Gastroesophageal sphincter (tissue), 4 donors: ENCODE results near the gene CLDN20. TPM values are rescaled to one million over a fixed set of nuclear protein-coding genes. Genes with fewer than 3 reads are reported as not detected.
"Not testable (repeated sequence)": the region's sequence is repeated elsewhere in the genome, so short reads cannot be mapped to it uniquely, and the experiment has no call there.

Experiments
- ATAC-seq: fragments of 150-250 bp; one replicate; pipeline ENCODE4 v1.9.1; 2016; ENCODE audit warnings: mild to moderate bottlenecking, moderate library complexity
- H3K27ac ChIP-seq, 4 donors: fragments of 200-600 bp; sonication (generic) in 3 of 4; 1 replicate in 3 of 4; 2 replicates in 1 of 4; pipeline ENCODE4 v1.5.1; 2016 to 2019
- H3K27me3 ChIP-seq: fragments of 200-600 bp; sonication (generic); one replicate; pipeline ENCODE4 v1.5.1; 2019
- H3K36me3 ChIP-seq, 2 donors: fragments of 200-600 bp; sonication (generic); one replicate each; pipeline ENCODE4 v1.5.1; 2019; ENCODE audit warnings: control low read depth in 1 of 2
- H3K4me1 ChIP-seq, 3 donors: fragments of 200-600 bp; sonication (generic); 1 replicate in 2 of 3; 2 replicates in 1 of 3; pipeline ENCODE4 v1.5.1; 2016 to 2019; ENCODE audit warnings: control low read depth in 2 of 3
- H3K4me3 ChIP-seq, 2 donors: fragments of 200-600 bp; sonication (generic); one replicate each; pipeline ENCODE4 v1.5.1; 2019; ENCODE audit warnings: mild to moderate bottlenecking in 1 of 2, moderate library complexity in 1 of 2
- H3K9me3 ChIP-seq, 3 donors: fragments of 200-600 bp; sonication (generic); one replicate each; pipeline ENCODE4 v1.5.1; 2017 to 2019; ENCODE audit warnings: control low read depth in 2 of 3
- CTCF ChIP-seq, 4 experiments: fragments of 200-600 bp in 2 of 4; fragments of 450-650 bp in 2 of 4; sonication (generic) in 1 of 4; IDR thresholded peaks; one replicate each; pipeline ENCODE4 v1.5.1; 2017 to 2019; ENCODE audit warnings: antibody characterized with exemption in 4 of 4, mild to moderate bottlenecking in 2 of 4, moderate library complexity in 2 of 4
- EP300 ChIP-seq: sonication (generic); formaldehyde crosslinking; IDR thresholded peaks from one replicate; pipeline ENCODE4 v1.6.1; 2017; ENCODE audit warnings: antibody characterized with exemption, mild to moderate bottlenecking
- POLR2A ChIP-seq, 2 donors: fragments of 450-650 bp; IDR thresholded peaks; one replicate each; pipeline ENCODE4 v1.6.1; 2017; ENCODE audit warnings: antibody characterized with exemption in 2 of 2, mild to moderate bottlenecking in 2 of 2, moderate library complexity in 1 of 2
- POLR2AphosphoS5 ChIP-seq: sonication (generic); formaldehyde crosslinking; IDR thresholded peaks from one replicate; pipeline ENCODE4 v1.6.1; 2017; ENCODE audit warnings: antibody characterized with exemption
- WGBS, 2 donors: methylation state at CpG; one replicate each; pipeline ENCODE4 v1.1.5; 2018; ENCODE audit warnings: low coverage in 1 of 2; 5-methylcytosine and 5-hydroxymethylcytosine counted together
- total RNA-seq, 4 donors: library from RNA; depleted of rRNA; stranded (reverse); fragments of >200 nt; gene quantifications; one replicate each; pipeline ENCODE4 v1.1.0, GENCODE V29; 2016

The CLDN20 gene
- total RNA-seq, 4 donors from 2014 or later: 0.27 TPM; not detected in 3

GRCh38 chr6:155311086-155311485 is 47.3 kb downstream of the CLDN20 start:
- peaks cover 0 to 20% (median 0%) of the 10 kb centered on the region in 3 donors for H3K4me1 ChIP-seq
- H3K27ac ChIP-seq: no peak overlapping the region
- no peak overlapping the region for H3K4me3 ChIP-seq
- H3K9me3 ChIP-seq: no peaks in the 10 kb centered on the region
- ATAC-seq: no peak
- TF ChIP-seq EP300 (no peak), POLR2A (IDR thresholded peaks at IDR 0.05) (no peak), CTCF (IDR thresholded peaks at IDR 0.05) (no peak), POLR2AphosphoS5 (no peak)
- peaks cover 0 to 32% of the 10 kb centered on the region in 2 donors for H3K36me3 ChIP-seq
- H3K27me3 ChIP-seq: no peaks in the 10 kb centered on the region
- WGBS, 2 donors: 63 to 72% methylated on average over 6 of the region's 6 CpGs

GRCh38 chr6:155311583-155311982 is 47.8 kb downstream of the CLDN20 start:
- Histone ChIP-seq H3K4me1 (peaks cover 0 to 20% (median 0%) of the 10 kb centered on the region in 3 donors), H3K9me3 (no peaks in the 10 kb centered on the region), H3K36me3 (peaks cover 0 to 28% of the 10 kb centered on the region in 2 donors), H3K27me3 (no peaks in the 10 kb centered on the region), H3K4me3 (no peak overlapping the region), H3K27ac (no peak overlapping the region)
- TF ChIP-seq EP300 (no peak), CTCF (IDR thresholded peaks at IDR 0.05) (no peak), POLR2A (IDR thresholded peaks at IDR 0.05) (no peak), POLR2AphosphoS5 (no peak)
- no peak for ATAC-seq
- WGBS, 2 donors: 100% methylated on average over 1 to 2 of the region's 2 CpGs

- not testable (repeated sequence) for H3K27me3 ChIP-seq, ATAC-seq, H3K27ac ChIP-seq, H3K4me3 ChIP-seq, H3K9me3 ChIP-seq
- peaks cover 0 to 20% (median 0%) of the 10 kb centered on the region in 3 donors for H3K4me1 ChIP-seq
- peaks cover 0 to 14% of the 10 kb centered on the region in 2 donors for H3K36me3 ChIP-seq
- WGBS, 2 donors: 98 to 100% methylated on average over 1 to 5 of the region's 7 CpGs
Observed at GRCh38 chr6:155312950-155313349, 49.1 kb downstream of the CLDN20 start.

- 0 to 1% methylated on average over 15 of the region's 15 CpGs for WGBS, 2 donors
- ATAC-seq: no peak
- TF ChIP-seq POLR2A (IDR thresholded peaks at IDR 0.05) (no peak), CTCF (IDR thresholded peaks at IDR 0.05) (no peak), POLR2AphosphoS5 (no peak), EP300 (no peak)
- Histone ChIP-seq H3K27ac (peak overlapping the region; percentile 8 to 94 (median 88)), H3K27me3 (no peaks in the 10 kb centered on the region), H3K9me3 (no peaks in the 10 kb centered on the region), H3K4me3 (peak overlapping the region; percentile 59 to 80), H3K4me1 (peaks cover 0 to 20% (median 0%) of the 10 kb centered on the region in 3 donors), H3K36me3 (peaks cover 0 to 7% of the 10 kb centered on the region in 2 donors)
Observed at GRCh38 chr6:155313602-155314091, 49.8 kb downstream of the CLDN20 start.

GRCh38 chr6:155314092-155314772 is 50.4 kb downstream of the CLDN20 start, which contains the start of gene TFB1M:
Gene TFB1M, minus strand, starts transcription at chr6:155314484. Its CDS starts 56 bp downstream, at chr6:155314428.
- Histone ChIP-seq H3K9me3 (no peaks in the 10 kb centered on the region), H3K36me3 (peaks cover 0 to 3% of the 10 kb centered on the region in 2 donors), H3K27me3 (no peaks in the 10 kb centered on the region), H3K27ac (peak within 1 kb of the TSS; percentile 72 to 94 (median 88)), H3K4me1 (peaks cover 0 to 20% (median 0%) of the 10 kb centered on the region in 3 donors), H3K4me3 (peak within 1 kb of the TSS; percentile 59 to 80)
- ATAC-seq: peak; percentile 97
- TF ChIP-seq POLR2A (IDR thresholded peaks at IDR 0.05) (peak; percentile 50 to 76), CTCF (IDR thresholded peaks at IDR 0.05) (no peak), POLR2AphosphoS5 (peak; percentile 86)
- WGBS, 2 donors: 0 to 3% methylated on average over 1 to 6 of the region's 52 CpGs
